ENCODE results near the gene MKKS.

Gene MKKS

GRCh38 chr20:10466325-10466724 lies 32.3 kb upstream of the MKKS start:
- TF ChIP-seq GATA3 (IDR thresholded peaks at IDR 0.05; ENCODE audit: low read depth, low read length) (no peak), GATA2 (IDR thresholded peaks at IDR 0.05; ENCODE audit: low read depth, low read length) (no peak)

- TF ChIP-seq GATA3 (IDR thresholded peaks at IDR 0.05; ENCODE audit: low read depth, low read length) = no peak
These were observed 31.1 kb upstream of the MKKS start for GRCh38 chr20:10465135-10465534.

- TF ChIP-seq GATA2 (IDR thresholded peaks at IDR 0.05; ENCODE audit: low read depth, low read length) (no peak), GATA3 (IDR thresholded peaks at IDR 0.05; ENCODE audit: low read depth, low read length) (no peak)
These were observed 29.6 kb upstream of the MKKS start for GRCh38 chr20:10463622-10464021.

GRCh38 chr20:10462516-10462915 lies 28.5 kb upstream of the MKKS start:
- no peak for TF ChIP-seq GATA3 (IDR thresholded peaks at IDR 0.05; ENCODE audit: low read depth, low read length)
- TF ChIP-seq GATA2 (IDR thresholded peaks at IDR 0.05; ENCODE audit: low read depth, low read length) = no peak

- TF ChIP-seq GATA2 (IDR thresholded peaks at IDR 0.05; ENCODE audit: low read depth, low read length) = no peak
- TF ChIP-seq GATA3 (IDR thresholded peaks at IDR 0.05; ENCODE audit: low read depth, low read length) = no peak
These were observed 27.5 kb upstream of the MKKS start for GRCh38 chr20:10461495-10461894.

- no peak for TF ChIP-seq GATA3 (IDR thresholded peaks at IDR 0.05; ENCODE audit: low read depth, low read length)
- no peak for TF ChIP-seq GATA2 (IDR thresholded peaks at IDR 0.05; ENCODE audit: low read depth, low read length)
These were observed 20.2 kb upstream of the MKKS start for GRCh38 chr20:10454151-10454750.

- TF ChIP-seq GATA3 (IDR thresholded peaks at IDR 0.05; ENCODE audit: low read depth, low read length) = no peak
- no peak for TF ChIP-seq GATA2 (IDR thresholded peaks at IDR 0.05; ENCODE audit: low read depth, low read length)
These were observed 19.2 kb upstream of the MKKS start for GRCh38 chr20:10453241-10453640.

- TF ChIP-seq GATA3 (IDR thresholded peaks at IDR 0.05; ENCODE audit: low read depth, low read length) = no peak
- no peak for TF ChIP-seq GATA2 (IDR thresholded peaks at IDR 0.05; ENCODE audit: low read depth, low read length)
These were observed 15.2 kb upstream of the MKKS start for GRCh38 chr20:10449270-10449669.

- no peak for TF ChIP-seq GATA2 (IDR thresholded peaks at IDR 0.05; ENCODE audit: low read depth, low read length)
- TF ChIP-seq GATA3 (IDR thresholded peaks at IDR 0.05; ENCODE audit: low read depth, low read length) = no peak
These were observed 14.5 kb upstream of the MKKS start for GRCh38 chr20:10448270-10449156.

- TF ChIP-seq GATA2 (IDR thresholded peaks at IDR 0.05; ENCODE audit: low read depth, low read length) (no peak), GATA3 (IDR thresholded peaks at IDR 0.05; ENCODE audit: low read depth, low read length) (no peak)
These were observed 13.0 kb upstream of the MKKS start for GRCh38 chr20:10447028-10447427.

GRCh38 chr20:10445758-10446157 lies 11.7 kb upstream of the MKKS start:
- no peak for TF ChIP-seq GATA2 (IDR thresholded peaks at IDR 0.05; ENCODE audit: low read depth, low read length)
- TF ChIP-seq GATA3 (IDR thresholded peaks at IDR 0.05; ENCODE audit: low read depth, low read length) = no peak

GRCh38 chr20:10443936-10444335 lies 9.9 kb upstream of the MKKS start:
- no peak for TF ChIP-seq GATA3 (IDR thresholded peaks at IDR 0.05; ENCODE audit: low read depth, low read length)
- TF ChIP-seq GATA2 (IDR thresholded peaks at IDR 0.05; ENCODE audit: low read depth, low read length) = no peak

GRCh38 chr20:10438217-10438616 lies 4.2 kb upstream of the MKKS start:
- TF ChIP-seq GATA2 (IDR thresholded peaks at IDR 0.05; ENCODE audit: low read depth, low read length) (no peak), GATA3 (IDR thresholded peaks at IDR 0.05; ENCODE audit: low read depth, low read length) (no peak)

- TF ChIP-seq GATA3 (IDR thresholded peaks at IDR 0.05; ENCODE audit: low read depth, low read length) (no peak), GATA2 (IDR thresholded peaks at IDR 0.05; ENCODE audit: low read depth, low read length) (no peak)
These were observed 2.2 kb upstream of the MKKS start for GRCh38 chr20:10436053-10436699.

Measured in SH-SY5Y (cell line).